ENCODE measurements around the gene EGFR. TPM values are rescaled to one million over a fixed set of nuclear protein-coding genes. Genes with fewer than 3 reads are reported as not detected.

EGFR gene
- polyA plus RNA-seq, 2 of the 4 experiments (the other 2 are of a cell fraction), result 59.5 to 63.8 TPM

DNA sequence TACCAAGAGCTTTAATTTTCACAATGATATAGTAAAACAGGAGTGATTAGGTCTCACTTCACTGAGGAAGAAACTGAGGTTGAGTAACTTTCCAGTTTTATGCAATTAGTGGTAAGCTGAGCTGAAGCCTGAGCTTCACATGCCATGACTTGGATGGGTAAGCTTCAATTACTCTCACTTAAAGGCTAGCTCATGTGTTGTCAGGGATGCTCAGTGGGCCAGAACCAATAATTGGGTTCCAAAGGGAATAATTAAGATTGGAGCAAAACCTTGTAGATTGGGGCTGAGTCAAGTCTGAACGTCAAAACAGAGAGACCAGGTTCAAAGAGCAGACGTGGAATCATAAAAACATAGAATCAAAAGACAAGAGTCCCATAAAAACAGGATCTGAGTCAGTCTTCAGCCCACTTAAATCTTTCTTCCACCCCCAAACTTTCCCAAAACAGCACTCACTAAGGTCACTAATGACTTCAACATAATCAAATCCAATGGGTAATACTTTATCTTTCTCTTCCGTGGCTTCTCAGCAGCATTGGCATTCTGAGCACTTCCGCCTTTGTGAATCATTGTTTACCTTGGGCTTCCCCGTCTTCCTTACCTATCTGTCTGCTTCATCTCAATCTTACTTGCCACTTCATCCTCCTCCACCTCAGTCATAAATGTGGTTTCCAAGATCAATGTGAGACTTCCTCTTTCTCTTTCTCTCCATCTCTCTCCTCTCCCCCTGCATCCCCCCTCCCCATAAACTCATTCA is 23.0 kb upstream of the EGFR start:
- Histone ChIP-seq H3K27ac (peak overlapping the region; percentile 81 to 86), H3K9me3 (no peaks in the 10 kb centered on the region), H3K4me3 (no peak overlapping the region)

DNA sequence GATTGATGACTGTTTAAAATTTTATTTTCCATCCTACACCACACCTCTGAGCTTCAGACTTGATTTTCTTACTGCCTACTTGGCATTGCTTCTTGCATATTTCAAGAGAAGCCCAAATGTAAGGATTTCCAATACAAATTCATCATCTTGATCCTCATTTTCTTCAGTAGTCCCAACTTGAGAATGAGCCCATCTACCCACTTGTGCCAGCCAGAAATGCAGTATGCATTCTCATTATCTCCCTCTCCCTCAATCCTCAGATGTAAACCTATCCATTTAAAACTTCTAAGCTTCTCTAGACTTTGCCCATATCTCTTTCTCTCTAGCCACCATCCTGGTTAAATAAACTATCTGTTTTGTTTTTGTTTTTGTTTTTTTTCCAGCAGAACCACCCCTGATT is 22.4 kb upstream of the EGFR start:
- H3K9me3 ChIP-seq, result no peaks in the 10 kb centered on the region
- ChIA-PET CTCF (interaction anchor here (0.6 to 2.0 kb wide), 7 partner anchors 12 to 157 kb away, joined by 3 to 6 read pairs (median 3); partner anchors contain the start of gene EGFR), POLR2A (interaction anchor here (0.6 to 3.1 kb wide), 2 partner anchors 17 to 23 kb away, joined by 3 to 13 read pairs; partner anchors contain the start of gene EGFR)
- H3K4me3 ChIP-seq, result no peak overlapping the region
- no peak for FAIRE-seq
- H3K27ac ChIP-seq, result peak overlapping the region; percentile 81 to 86
- peak overlapping the region; percentile 69 for H3K4me2 ChIP-seq
- no peak for DNase-seq (ENCODE audit: low read depth in 1 of 2, low spot score in 1 of 2)
- peak; percentile 27 to 53; a peak in 3 of 6 replicates for ATAC-seq
- no peak for TF ChIP-seq RNF2 (IDR thresholded peaks at IDR 0.05; ENCODE audit: borderline replicate concordance, low read depth)
- no peak for TF ChIP-seq NR3C1 (IDR thresholded peaks at IDR 0.05)
- TF ChIP-seq, protein P1, sequence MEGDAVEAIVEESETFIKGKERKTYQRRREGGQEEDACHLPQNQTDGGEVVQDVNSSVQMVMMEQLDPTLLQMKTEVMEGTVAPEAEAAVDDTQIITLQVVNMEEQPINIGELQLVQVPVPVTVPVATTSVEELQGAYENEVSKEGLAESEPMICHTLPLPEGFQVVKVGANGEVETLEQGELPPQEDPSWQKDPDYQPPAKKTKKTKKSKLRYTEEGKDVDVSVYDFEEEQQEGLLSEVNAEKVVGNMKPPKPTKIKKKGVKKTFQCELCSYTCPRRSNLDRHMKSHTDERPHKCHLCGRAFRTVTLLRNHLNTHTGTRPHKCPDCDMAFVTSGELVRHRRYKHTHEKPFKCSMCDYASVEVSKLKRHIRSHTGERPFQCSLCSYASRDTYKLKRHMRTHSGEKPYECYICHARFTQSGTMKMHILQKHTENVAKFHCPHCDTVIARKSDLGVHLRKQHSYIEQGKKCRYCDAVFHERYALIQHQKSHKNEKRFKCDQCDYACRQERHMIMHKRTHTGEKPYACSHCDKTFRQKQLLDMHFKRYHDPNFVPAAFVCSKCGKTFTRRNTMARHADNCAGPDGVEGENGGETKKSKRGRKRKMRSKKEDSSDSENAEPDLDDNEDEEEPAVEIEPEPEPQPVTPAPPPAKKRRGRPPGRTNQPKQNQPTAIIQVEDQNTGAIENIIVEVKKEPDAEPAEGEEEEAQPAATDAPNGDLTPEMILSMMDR (IDR thresholded peaks at IDR 0.05), result no peak
- no peak for TF ChIP-seq ZC3H11A (IDR thresholded peaks at IDR 0.05)
- no peak for TF ChIP-seq CBX2 (IDR thresholded peaks at IDR 0.05; ENCODE audit: borderline replicate concordance, low read depth)
- no peak for TF ChIP-seq HOXB13 (CRISPR knock-in tag; IDR thresholded peaks at IDR 0.05; ENCODE audit: low read depth)
- no peak for TF ChIP-seq BHLHE40 (IDR thresholded peaks at IDR 0.05; ENCODE audit: low read depth, low read length)
- TF ChIP-seq, protein P2, sequence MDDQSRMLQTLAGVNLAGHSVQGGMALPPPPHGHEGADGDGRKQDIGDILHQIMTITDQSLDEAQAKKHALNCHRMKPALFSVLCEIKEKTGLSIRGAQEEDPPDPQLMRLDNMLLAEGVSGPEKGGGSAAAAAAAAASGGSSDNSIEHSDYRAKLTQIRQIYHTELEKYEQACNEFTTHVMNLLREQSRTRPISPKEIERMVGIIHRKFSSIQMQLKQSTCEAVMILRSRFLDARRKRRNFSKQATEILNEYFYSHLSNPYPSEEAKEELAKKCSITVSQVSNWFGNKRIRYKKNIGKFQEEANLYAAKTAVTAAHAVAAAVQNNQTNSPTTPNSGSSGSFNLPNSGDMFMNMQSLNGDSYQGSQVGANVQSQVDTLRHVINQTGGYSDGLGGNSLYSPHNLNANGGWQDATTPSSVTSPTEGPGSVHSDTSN (IDR thresholded peaks at IDR 0.05), result no peak
- no peak for TF ChIP-seq ESRRA (IDR thresholded peaks at IDR 0.05; ENCODE audit: borderline replicate concordance, low read length)
- no peak for TF ChIP-seq FOXS1 (CRISPR knock-in tag; IDR thresholded peaks at IDR 0.05)
- H3K4me1 ChIP-seq, result peaks cover 37% of the 10 kb centered on the region

More for the DNA sequence above, 23.0 kb upstream of the EGFR start:
- POLR2A ChIA-PET, result interaction anchor here (0.6 to 3.1 kb wide), 3 partner anchors 10 to 23 kb away, joined by 3 to 13 read pairs (median 3); partner anchors contain the start of gene EGFR
- CTCF ChIA-PET, result interaction anchor here (0.6 to 2.0 kb wide), 5 partner anchors 13 to 137 kb away, joined by 3 to 6 read pairs (median 3); partner anchors contain the start of gene EGFR
- DNase-seq (ENCODE audit: low read depth in 1 of 2, low spot score in 1 of 2) (peak; percentile 74 to 85), ATAC-seq (peak; percentile 92 to 95), FAIRE-seq (peak; percentile 95)
- TF ChIP-seq TFCP2L1 (CRISPR knock-in tag; IDR thresholded peaks at IDR 0.05), result no peak
- TF ChIP-seq, protein P3, sequence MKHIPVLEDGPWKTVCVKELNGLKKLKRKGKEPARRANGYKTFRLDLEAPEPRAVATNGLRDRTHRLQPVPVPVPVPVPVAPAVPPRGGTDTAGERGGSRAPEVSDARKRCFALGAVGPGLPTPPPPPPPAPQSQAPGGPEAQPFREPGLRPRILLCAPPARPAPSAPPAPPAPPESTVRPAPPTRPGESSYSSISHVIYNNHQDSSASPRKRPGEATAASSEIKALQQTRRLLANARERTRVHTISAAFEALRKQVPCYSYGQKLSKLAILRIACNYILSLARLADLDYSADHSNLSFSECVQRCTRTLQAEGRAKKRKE (CRISPR knock-in tag; IDR thresholded peaks at IDR 0.05; ENCODE audit: low read depth), result no peak; the same call in 1 of the 2 replicates
- peak; percentile 76 to 92; a peak in 4 of 5 replicates for TF ChIP-seq JUN (IDR thresholded peaks at IDR 0.05)
- no peak for TF ChIP-seq CHD4 (IDR thresholded peaks at IDR 0.05; ENCODE audit: borderline replicate concordance)
- TF ChIP-seq GATA3 (IDR thresholded peaks at IDR 0.05; ENCODE audit: borderline replicate concordance), result peak; percentile 97
- TF ChIP-seq HOXA7 (CRISPR knock-in tag; IDR thresholded peaks at IDR 0.05), result no peak
- TF ChIP-seq EP300 (IDR thresholded peaks at IDR 0.05), result peak; percentile 77 to 89; a peak in 3 of 5 replicates
- peak; percentile 15; the same call in 1 of the 2 replicates for TF ChIP-seq HOXB13 (CRISPR knock-in tag; IDR thresholded peaks at IDR 0.05; ENCODE audit: low read depth)
- TF ChIP-seq POLR2A (IDR thresholded peaks at IDR 0.05; ENCODE audit: low read length), result no peak
- peak; percentile 1 to 48; a peak in 3 of 5 replicates for TF ChIP-seq RAD21 (conservative IDR thresholded peaks at IDR 0.05 in 1 of 2, IDR thresholded peaks at IDR 0.05 in 1 of 2)
- peak in 1 of 2 experiments; percentile 37; a peak in 1 of 4 replicates for TF ChIP-seq CEBPB (IDR thresholded peaks at IDR 0.05)
- no peak for TF ChIP-seq POLR2AphosphoS2 (conservative IDR thresholded peaks at IDR 0.05; ENCODE audit: low read length)
- TF ChIP-seq, protein P4, sequence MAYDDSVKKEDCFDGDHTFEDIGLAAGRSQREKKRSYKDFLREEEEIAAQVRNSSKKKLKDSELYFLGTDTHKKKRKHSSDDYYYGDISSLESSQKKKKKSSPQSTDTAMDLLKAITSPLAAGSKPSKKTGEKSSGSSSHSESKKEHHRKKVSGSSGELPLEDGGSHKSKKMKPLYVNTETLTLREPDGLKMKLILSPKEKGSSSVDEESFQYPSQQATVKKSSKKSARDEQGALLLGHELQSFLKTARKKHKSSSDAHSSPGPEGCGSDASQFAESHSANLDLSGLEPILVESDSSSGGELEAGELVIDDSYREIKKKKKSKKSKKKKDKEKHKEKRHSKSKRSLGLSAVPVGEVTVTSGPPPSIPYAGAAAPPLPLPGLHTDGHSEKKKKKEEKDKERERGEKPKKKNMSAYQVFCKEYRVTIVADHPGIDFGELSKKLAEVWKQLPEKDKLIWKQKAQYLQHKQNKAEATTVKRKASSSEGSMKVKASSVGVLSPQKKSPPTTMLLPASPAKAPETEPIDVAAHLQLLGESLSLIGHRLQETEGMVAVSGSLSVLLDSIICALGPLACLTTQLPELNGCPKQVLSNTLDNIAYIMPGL (CRISPR knock-in tag; IDR thresholded peaks at IDR 0.05; ENCODE audit: borderline replicate concordance), result no peak
- no peak for TF ChIP-seq KDM5A (IDR thresholded peaks at IDR 0.05)
- no peak for TF ChIP-seq PHF8 (IDR thresholded peaks at IDR 0.05; ENCODE audit: borderline replicate concordance, low read depth)
- TF ChIP-seq FOSL2 (IDR thresholded peaks at IDR 0.05), result peak; percentile 84
- peak; percentile 87 for TF ChIP-seq FOSL2 (CRISPR knock-in tag; IDR thresholded peaks at IDR 0.05)
- TF ChIP-seq, protein P5, sequence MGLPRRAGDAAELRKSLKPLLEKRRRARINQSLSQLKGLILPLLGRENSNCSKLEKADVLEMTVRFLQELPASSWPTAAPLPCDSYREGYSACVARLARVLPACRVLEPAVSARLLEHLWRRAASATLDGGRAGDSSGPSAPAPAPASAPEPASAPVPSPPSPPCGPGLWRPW (IDR thresholded peaks at IDR 0.05), result no peak
- no peak for TF ChIP-seq BHLHE40 (IDR thresholded peaks at IDR 0.05; ENCODE audit: low read depth, low read length)
- TF ChIP-seq FOXS1 (CRISPR knock-in tag; IDR thresholded peaks at IDR 0.05), result peak; percentile 61; the same call in 1 of the 2 replicates
- TF ChIP-seq JUNB (IDR thresholded peaks at IDR 0.05), result peak; percentile 93
- TF ChIP-seq, protein P6, sequence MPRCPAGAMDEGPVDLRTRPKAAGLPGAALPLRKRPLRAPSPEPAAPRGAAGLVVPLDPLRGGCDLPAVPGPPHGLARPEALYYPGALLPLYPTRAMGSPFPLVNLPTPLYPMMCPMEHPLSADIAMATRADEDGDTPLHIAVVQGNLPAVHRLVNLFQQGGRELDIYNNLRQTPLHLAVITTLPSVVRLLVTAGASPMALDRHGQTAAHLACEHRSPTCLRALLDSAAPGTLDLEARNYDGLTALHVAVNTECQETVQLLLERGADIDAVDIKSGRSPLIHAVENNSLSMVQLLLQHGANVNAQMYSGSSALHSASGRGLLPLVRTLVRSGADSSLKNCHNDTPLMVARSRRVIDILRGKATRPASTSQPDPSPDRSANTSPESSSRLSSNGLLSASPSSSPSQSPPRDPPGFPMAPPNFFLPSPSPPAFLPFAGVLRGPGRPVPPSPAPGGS (IDR thresholded peaks at IDR 0.05), result peak; percentile 57; the same call in 1 of the 3 replicates
- no peak for TF ChIP-seq HDAC2 (IDR thresholded peaks at IDR 0.05)
- TF ChIP-seq RARB (CRISPR knock-in tag; IDR thresholded peaks at IDR 0.05), result peak; percentile 11; the same call in 1 of the 2 replicates
- TF ChIP-seq NR3C1 (IDR thresholded peaks at IDR 0.05), result no peak
- no peak for TF ChIP-seq TP53 (CRISPR knock-in tag; IDR thresholded peaks at IDR 0.05)
- TF ChIP-seq MYC (IDR thresholded peaks at IDR 0.05; ENCODE audit: borderline replicate concordance, low read length), result 0 out of 2 replicates have a peak, but pooled peaks have one; percentile 39
- no peak for TF ChIP-seq CBX2 (IDR thresholded peaks at IDR 0.05; ENCODE audit: borderline replicate concordance, low read depth)
- no peak for TF ChIP-seq CHD2 (IDR thresholded peaks at IDR 0.05; ENCODE audit: low read length, partially characterized antibody)
- TF ChIP-seq, protein P7, sequence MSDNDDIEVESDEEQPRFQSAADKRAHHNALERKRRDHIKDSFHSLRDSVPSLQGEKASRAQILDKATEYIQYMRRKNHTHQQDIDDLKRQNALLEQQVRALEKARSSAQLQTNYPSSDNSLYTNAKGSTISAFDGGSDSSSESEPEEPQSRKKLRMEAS (IDR thresholded peaks at IDR 0.05), result peak; percentile 75
- TF ChIP-seq CBX8 (IDR thresholded peaks at IDR 0.05), result no peak
- no peak for TF ChIP-seq SREBF2 (IDR thresholded peaks at IDR 0.05)
- 1% methylated on average over 5 of the region's 5 CpGs for WGBS (ENCODE audit: missing lambda C conversion rate)
- peak overlapping the region; percentile 69 for H3K4me2 ChIP-seq
- H3K4me1 ChIP-seq, result peaks cover 37% of the 10 kb centered on the region

All from A549 (cell line).